GM23338 (cell line): Measurements from ENCODE around the gene GALM.

Source experiments
- ETS1 ChIP-seq: IDR thresholded peaks from 2 replicates; pipeline ENCODE4 v1.6.1; 2016; ENCODE audit warnings: antibody characterized with exemption
- EZH2 ChIP-seq: fragments of 200-600 bp; sonication (generic); IDR thresholded peaks from one replicate; pipeline ENCODE4 v1.8.0; 2017; ENCODE audit warnings: antibody characterized with exemption, mild to moderate bottlenecking, low read depth; ENCODE audit not compliant: unreplicated experiment
- EZH2phosphoT487 ChIP-seq: fragments of 200-600 bp; sonication (generic); IDR thresholded peaks from one replicate; pipeline ENCODE4 v1.8.1; 2018; ENCODE audit warnings: antibody characterized with exemption; ENCODE audit not compliant: unreplicated experiment
- NANOG ChIP-seq: IDR thresholded peaks from 2 replicates; pipeline ENCODE4 v1.6.1; 2016; ENCODE audit warnings: antibody characterized with exemption, borderline replicate concordance
- POLR2AphosphoS5 ChIP-seq: IDR thresholded peaks from 2 replicates; pipeline ENCODE4 v1.6.1; 2016; ENCODE audit warnings: antibody characterized with exemption, low read depth
- TF ChIP-seq, protein P1 (sequence below), 2 experiments: fragments of 200-600 bp in 1 of 2; sonication (generic) in 1 of 2; conservative IDR thresholded peaks; 2 replicates each; pipeline versions ENCODE4 v1.5.1 to v1.6.1; 2016 to 2017; ENCODE audit warnings: antibody characterized with exemption in 2 of 2, low read depth in 2 of 2, mild to moderate bottlenecking in 2 of 2, moderate library complexity in 1 of 2

DNA sequence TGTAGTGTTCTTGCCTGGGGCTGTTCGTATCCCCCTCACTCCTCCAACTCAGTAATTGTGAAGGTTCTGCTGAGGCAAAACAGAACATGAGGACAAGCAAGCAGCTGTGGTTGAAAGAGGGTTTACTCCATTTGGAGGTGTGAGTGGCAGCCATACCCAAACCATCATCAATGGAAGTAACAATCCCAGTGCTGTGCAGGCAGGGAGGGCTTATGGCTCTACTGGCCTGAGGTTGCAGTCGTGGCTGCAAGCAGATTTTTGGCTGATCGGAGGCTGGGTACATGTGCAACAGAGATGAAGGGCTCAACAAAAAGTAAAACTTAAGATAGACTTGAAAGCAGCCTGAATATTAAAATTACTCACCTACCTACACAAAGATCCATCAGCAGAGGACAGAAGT, 72.0 kb downstream of the GALM start:
- TF ChIP-seq POLR2AphosphoS5 (no peak), EZH2phosphoT487 (no peak), ETS1 (no peak), EZH2 (no peak), NANOG (no peak)
- TF ChIP-seq, protein P1, sequence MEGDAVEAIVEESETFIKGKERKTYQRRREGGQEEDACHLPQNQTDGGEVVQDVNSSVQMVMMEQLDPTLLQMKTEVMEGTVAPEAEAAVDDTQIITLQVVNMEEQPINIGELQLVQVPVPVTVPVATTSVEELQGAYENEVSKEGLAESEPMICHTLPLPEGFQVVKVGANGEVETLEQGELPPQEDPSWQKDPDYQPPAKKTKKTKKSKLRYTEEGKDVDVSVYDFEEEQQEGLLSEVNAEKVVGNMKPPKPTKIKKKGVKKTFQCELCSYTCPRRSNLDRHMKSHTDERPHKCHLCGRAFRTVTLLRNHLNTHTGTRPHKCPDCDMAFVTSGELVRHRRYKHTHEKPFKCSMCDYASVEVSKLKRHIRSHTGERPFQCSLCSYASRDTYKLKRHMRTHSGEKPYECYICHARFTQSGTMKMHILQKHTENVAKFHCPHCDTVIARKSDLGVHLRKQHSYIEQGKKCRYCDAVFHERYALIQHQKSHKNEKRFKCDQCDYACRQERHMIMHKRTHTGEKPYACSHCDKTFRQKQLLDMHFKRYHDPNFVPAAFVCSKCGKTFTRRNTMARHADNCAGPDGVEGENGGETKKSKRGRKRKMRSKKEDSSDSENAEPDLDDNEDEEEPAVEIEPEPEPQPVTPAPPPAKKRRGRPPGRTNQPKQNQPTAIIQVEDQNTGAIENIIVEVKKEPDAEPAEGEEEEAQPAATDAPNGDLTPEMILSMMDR (conservative IDR thresholded peaks at IDR 0.05; ENCODE audit: low read depth in 2 of 2) = no peak
